Osteocyte (in vitro differentiated cells): Measurements from ENCODE around the gene NDFIP1. TPM values are rescaled to one million over a fixed set of nuclear protein-coding genes. Genes with fewer than 3 reads are reported as not detected.

Experiments used
- DNase-seq: peaks from one replicate; pipeline ENCODE4 v3.0.0; 2021; ENCODE audit warnings: mixed read lengths; ENCODE audit not compliant: unreplicated experiment; ENCODE audit errors: extremely low spot score
- H3K27ac Mint-ChIP-seq: one replicate; pipeline ENCODE4 v1.8.0; 2021; ENCODE audit warnings: mild to moderate bottlenecking, mixed read lengths; ENCODE audit not compliant: unreplicated experiment
- H3K27me3 Mint-ChIP-seq: one replicate; pipeline ENCODE4 v1.8.0; 2021; ENCODE audit warnings: mixed read lengths; ENCODE audit not compliant: unreplicated experiment
- H3K36me3 Mint-ChIP-seq: one replicate; pipeline ENCODE4 v1.8.0; 2021; ENCODE audit warnings: mixed read lengths; ENCODE audit not compliant: unreplicated experiment
- H3K4me1 Mint-ChIP-seq: one replicate; pipeline ENCODE4 v1.8.0; 2021; ENCODE audit warnings: mixed read lengths; ENCODE audit not compliant: unreplicated experiment
- H3K4me3 Mint-ChIP-seq: one replicate; pipeline ENCODE4 v1.8.0; 2021; ENCODE audit warnings: mild to moderate bottlenecking, moderate library complexity, mixed read lengths; ENCODE audit not compliant: unreplicated experiment
- H3K9me3 Mint-ChIP-seq: one replicate; pipeline ENCODE4 v1.8.0; 2021; ENCODE audit warnings: mixed read lengths; ENCODE audit not compliant: unreplicated experiment
- CTCF ChIP-seq: fragments of 200-600 bp; sonication (generic); IDR thresholded peaks from 2 replicates; pipeline ENCODE4 v1.5.0; 2021; ENCODE audit warnings: antibody characterized with exemption, mild to moderate bottlenecking, moderate library complexity
- total RNA-seq: library from RNA; stranded (reverse); gene quantifications from 2 replicates; pipeline ENCODE4 v1.2.1, GENCODE V29; 2021

NDFIP1 gene
- total RNA-seq, 1 donor from 2014 or later, result 62.7 TPM

- no peak for DNase-seq
- Mint-ChIP-seq H3K4me3 (peak overlapping the region; percentile 94), H3K36me3 (peaks cover 3% of the 10 kb centered on the region)
These were observed 1.5 kb downstream of the NDFIP1 start for GRCh38 chr5:142110046-142110531.

GRCh38 chr5:142110988-142111687 lies 2.6 kb downstream of the NDFIP1 start:
- Mint-ChIP-seq H3K27ac (peak overlapping the region; percentile 95), H3K27me3 (no peaks in the 10 kb centered on the region), H3K9me3 (no peaks in the 10 kb centered on the region), H3K36me3 (peaks cover 3% of the 10 kb centered on the region), H3K4me1 (peaks cover 37% of the 10 kb centered on the region), H3K4me3 (no peak overlapping the region)
- no peak for DNase-seq
- TF ChIP-seq CTCF, result no peak

More at GRCh38 chr5:142110046-142110531, 1.5 kb downstream of the NDFIP1 start:
- Mint-ChIP-seq H3K4me1 (peaks cover 30% of the 10 kb centered on the region), H3K9me3 (no peaks in the 10 kb centered on the region), H3K27me3 (no peaks in the 10 kb centered on the region), H3K27ac (peak overlapping the region; percentile 95)
- TF ChIP-seq CTCF, result no peak

GRCh38 chr5:142114687-142115086 lies 6.1 kb downstream of the NDFIP1 start:
- no peak for TF ChIP-seq CTCF
- Mint-ChIP-seq H3K27me3 (no peaks in the 10 kb centered on the region), H3K4me3 (no peak overlapping the region), H3K36me3 (peaks cover 6% of the 10 kb centered on the region), H3K4me1 (peaks cover 45% of the 10 kb centered on the region), H3K9me3 (no peaks in the 10 kb centered on the region), H3K27ac (no peak overlapping the region)
- DNase-seq, result no peak

DNA sequence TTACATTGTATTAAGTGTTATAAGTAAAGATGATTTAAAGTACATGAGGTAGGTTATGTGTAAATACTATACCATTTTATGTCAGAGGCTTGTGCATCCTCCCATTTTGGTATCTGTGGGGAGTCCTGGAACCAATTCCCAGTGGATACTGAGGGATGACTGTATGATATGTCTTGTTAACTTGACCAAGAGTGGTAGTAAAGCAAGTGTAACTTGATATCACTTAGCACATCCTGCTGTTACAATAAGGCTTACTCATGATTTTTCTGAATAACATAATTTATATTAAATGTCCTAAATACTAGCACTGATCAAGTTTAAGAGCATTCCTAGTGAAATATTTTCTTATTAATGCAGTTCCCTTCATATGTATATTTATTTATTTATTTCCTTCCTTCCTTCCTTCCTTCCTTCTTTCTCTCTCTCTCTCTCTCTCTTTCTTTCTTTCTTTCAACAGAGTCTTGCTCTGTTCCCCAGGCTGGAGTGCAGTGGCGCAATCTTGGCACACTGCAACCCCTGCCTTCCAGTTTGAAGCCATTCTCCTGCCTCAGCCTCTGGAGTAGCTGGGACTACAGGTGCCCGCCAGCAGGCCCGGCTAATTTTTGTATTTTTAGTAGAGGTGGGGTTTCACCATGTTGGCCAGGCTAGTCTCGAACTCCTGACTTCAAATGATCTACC lies 7.5 kb downstream of the NDFIP1 start:
- DNase-seq, result no peak
- no peaks in the 10 kb centered on the region for H3K9me3 Mint-ChIP-seq
- H3K27me3 Mint-ChIP-seq, result no peaks in the 10 kb centered on the region
- no peak overlapping the region for H3K4me3 Mint-ChIP-seq
- H3K36me3 Mint-ChIP-seq, result peaks cover 6% of the 10 kb centered on the region
- no peak for TF ChIP-seq CTCF
- peak overlapping the region; percentile 65 for H3K27ac Mint-ChIP-seq
- H3K4me1 Mint-ChIP-seq, result peaks cover 36% of the 10 kb centered on the region

GRCh38 chr5:142117579-142118151 lies 9.1 kb downstream of the NDFIP1 start:
- no peak for DNase-seq
- no peaks in the 10 kb centered on the region for H3K27me3 Mint-ChIP-seq
- H3K36me3 Mint-ChIP-seq, result peaks cover 10% of the 10 kb centered on the region
- peaks cover 3% of the 10 kb centered on the region for H3K9me3 Mint-ChIP-seq
- H3K4me1 Mint-ChIP-seq, result peaks cover 30% of the 10 kb centered on the region
- peak overlapping the region; percentile 44 for H3K27ac Mint-ChIP-seq
- H3K4me3 Mint-ChIP-seq, result no peak overlapping the region
- no peak for TF ChIP-seq CTCF
